ENCODE results near the gene CDC27. TPM values are rescaled to one million over a fixed set of nuclear protein-coding genes. Genes with fewer than 3 reads are reported as not detected.

The CDC27 gene
- total RNA-seq, 1 donor from 2014 or later = 112 TPM

GRCh38 chr17:47212458-47212857 is 23.4 kb upstream of the CDC27 start:
- no peaks in the 10 kb centered on the region for H3K4me1 ChIP-seq
- H3K36me3 ChIP-seq = no peaks in the 10 kb centered on the region
- H3K27ac ChIP-seq = no peak overlapping the region
- intact Hi-C loops (cut with DNase I) = no loop called here
- no peaks in the 10 kb centered on the region for H3K9me3 ChIP-seq
- H3K27me3 ChIP-seq = no peaks in the 10 kb centered on the region
- no peak for DNase-seq (ENCODE audit: low spot score in 2 of 2)
- TF ChIP-seq CTCF (IDR thresholded peaks at IDR 0.05) = no peak
- H3K4me3 ChIP-seq = no peak overlapping the region

GRCh38 chr17:47210779-47211178 is 21.7 kb upstream of the CDC27 start:
- no peaks in the 10 kb centered on the region for H3K27me3 ChIP-seq
- no peaks in the 10 kb centered on the region for H3K36me3 ChIP-seq
- no peak for TF ChIP-seq CTCF (IDR thresholded peaks at IDR 0.05)
- H3K4me3 ChIP-seq = no peak overlapping the region
- intact Hi-C loops (cut with DNase I) = no loop called here
- H3K4me1 ChIP-seq = no peaks in the 10 kb centered on the region
- no peak overlapping the region for H3K27ac ChIP-seq
- DNase-seq (ENCODE audit: low spot score in 2 of 2) = no peak
- H3K9me3 ChIP-seq = no peaks in the 10 kb centered on the region

GRCh38 chr17:47210105-47210504 is 21.0 kb upstream of the CDC27 start:
- H3K4me3 ChIP-seq = no peak overlapping the region
- no peaks in the 10 kb centered on the region for H3K27me3 ChIP-seq
- no peaks in the 10 kb centered on the region for H3K9me3 ChIP-seq
- DNase-seq (ENCODE audit: low spot score in 2 of 2) = no peak
- no peaks in the 10 kb centered on the region for H3K36me3 ChIP-seq
- H3K4me1 ChIP-seq = no peaks in the 10 kb centered on the region
- H3K27ac ChIP-seq = no peak overlapping the region
- intact Hi-C loops (cut with DNase I) = no loop called here
- no peak for TF ChIP-seq CTCF (IDR thresholded peaks at IDR 0.05)

GRCh38 chr17:47209499-47209898 is 20.4 kb upstream of the CDC27 start:
- intact Hi-C loops (cut with DNase I) = no loop called here
- no peaks in the 10 kb centered on the region for H3K36me3 ChIP-seq
- peaks cover 3% of the 10 kb centered on the region in 2 donors for H3K4me1 ChIP-seq
- no peak for DNase-seq (ENCODE audit: low spot score in 2 of 2)
- TF ChIP-seq CTCF (IDR thresholded peaks at IDR 0.05) = no peak
- H3K4me3 ChIP-seq = no peak overlapping the region
- H3K27me3 ChIP-seq = no peaks in the 10 kb centered on the region
- no peak overlapping the region for H3K27ac ChIP-seq
- H3K9me3 ChIP-seq = no peaks in the 10 kb centered on the region

GRCh38 chr17:47208744-47209488 is 19.8 kb upstream of the CDC27 start, which contains the start of gene MYL4:
Gene MYL4 (plus strand): TSS chr17:47209348. CDS start chr17:47209423, 75 bp downstream.
- H3K27ac ChIP-seq = no peak within 1 kb of the TSS
- intact Hi-C loops (cut with DNase I) = no loop called here
- H3K9me3 ChIP-seq = no peaks in the 10 kb centered on the region
- H3K36me3 ChIP-seq = no peaks in the 10 kb centered on the region
- no peak within 1 kb of the TSS for H3K4me3 ChIP-seq
- H3K27me3 ChIP-seq = no peaks in the 10 kb centered on the region
- H3K4me1 ChIP-seq = peaks cover 3 to 9% of the 10 kb centered on the region in 2 donors
- no peak for TF ChIP-seq CTCF (IDR thresholded peaks at IDR 0.05)
- DNase-seq (ENCODE audit: low spot score in 2 of 2) = no peak
